Ovary (tissue), 9 donors: ENCODE data around the gene UGGT2. TPM values are rescaled to one million over a fixed set of nuclear protein-coding genes. Genes with fewer than 3 reads are reported as not detected.
"Not testable (repeated sequence)": the region's sequence is repeated elsewhere in the genome, so short reads cannot be mapped to it uniquely, and the experiment has no call there.

Source experiments
- DNase-seq, 5 donors: peaks; one replicate each; pipeline ENCODE4 v3.0.0-alpha.2; 2019 to 2020
- H3K27ac ChIP-seq, 2 donors: fragments of 200-600 bp; one replicate each; pipeline versions ENCODE4 v1.5.1 to v1.8.0; 2019 to 2022
- H3K27me3 ChIP-seq: fragments of 200-600 bp; one replicate; pipeline ENCODE4 v1.8.0; 2022
- H3K36me3 ChIP-seq: fragments of 200-600 bp; sonication (generic); one replicate; pipeline ENCODE4 v1.5.1; 2019
- H3K4me1 ChIP-seq: one replicate; pipeline ENCODE4 v1.8.1; 2013; ENCODE audit warnings: mild to moderate bottlenecking, moderate library complexity; ENCODE audit not compliant: insufficient read depth
- H3K4me3 ChIP-seq: fragments of 200-600 bp; sonication (generic); one replicate; pipeline ENCODE4 v1.5.1; 2017
- H3K9me3 ChIP-seq, 2 donors: fragments of 200-600 bp in 1 of 2; sonication (generic) in 1 of 2; one replicate each; pipeline versions ENCODE4 v1.5.1 to v1.8.1; 2013 to 2019; ENCODE audit warnings: mild to moderate bottlenecking in 1 of 2, moderate library complexity in 1 of 2
- EP300 ChIP-seq: sonication (generic); formaldehyde crosslinking; IDR thresholded peaks from one replicate; pipeline ENCODE4 v1.6.1; 2017; ENCODE audit warnings: antibody characterized with exemption
- POLR2A ChIP-seq: fragments of 450-650 bp; IDR thresholded peaks from one replicate; pipeline ENCODE4 v1.6.1; 2017; ENCODE audit warnings: antibody characterized with exemption, mild to moderate bottlenecking, moderate library complexity
- WGBS, 3 donors: extraction: QIAGEN DNeasy Blood & Tissue Kit in 1 of 3; methylation state at CpG; one replicate each; pipeline versions ENCODE4 v1.1.5 to v1.1.7; 2013 to 2017; 5-methylcytosine and 5-hydroxymethylcytosine counted together
- intact Hi-C, 4 donors: fragments of 100-400 bp; cut with DNase I; formaldehyde crosslinking; loops; one replicate each; pipeline versions ENCODE4 v1.11.0 to v1.15.1; 2022 to 2023
- polyA plus RNA-seq, 2 donors: library from polyadenylated mRNA; stranded (reverse); fragments of 200-250 nt in 1 of 2; fragments of 350-450 nt in 1 of 2; fragmentation: Illumina TruSeq in 1 of 2; extraction: RNeasy Lipid Tissue Mini Kit (QIAGEN cat#74804) in 1 of 2; gene quantifications; one replicate each; pipeline ENCODE4 v1.2.3, GENCODE V29; 2013 to 2014
- total RNA-seq, 7 donors: library from RNA; depleted of rRNA in 2 of 7; stranded (reverse); fragments of >200 nt in 2 of 7; fragmentation: NEBNext Ultra II Directional in 3 of 7; extraction: Animal tissue kit (Norgen Biotek cat#: 25700) in 3 of 7; gene quantifications; one replicate each; pipeline versions ENCODE4 v1.1.0 to v1.2.4, GENCODE V29; 2016 to 2023
- TF ChIP-seq, protein P1 (sequence below), 3 donors: fragments of 450-650 bp in 2 of 3; fragments of 200-600 bp in 1 of 3; IDR thresholded peaks; one replicate each; pipeline versions ENCODE4 v1.5.1 to v1.8.0; 2016 to 2022; ENCODE audit warnings: antibody characterized with exemption in 3 of 3, mild to moderate bottlenecking in 1 of 3
- donor health status: DM: no; HTN: no; CAD: no; lungs with moderate emphysema.
- donor health status: DM: no; HTN: no; CAD: no.
- donor health status: Bipolar disorder and iron deficiency.
- donor health status: DM: yes; HTN: yes; CAD: no.
- donor health status: DM: no; HTN: no; CAD: no.
- donor health status: DM: yes; HTN: yes; CAD: no.

Gene UGGT2
- total and polyA plus RNA-seq, 9 donors, result 7.7 to 52.6 (median 28.9) TPM

DNA sequence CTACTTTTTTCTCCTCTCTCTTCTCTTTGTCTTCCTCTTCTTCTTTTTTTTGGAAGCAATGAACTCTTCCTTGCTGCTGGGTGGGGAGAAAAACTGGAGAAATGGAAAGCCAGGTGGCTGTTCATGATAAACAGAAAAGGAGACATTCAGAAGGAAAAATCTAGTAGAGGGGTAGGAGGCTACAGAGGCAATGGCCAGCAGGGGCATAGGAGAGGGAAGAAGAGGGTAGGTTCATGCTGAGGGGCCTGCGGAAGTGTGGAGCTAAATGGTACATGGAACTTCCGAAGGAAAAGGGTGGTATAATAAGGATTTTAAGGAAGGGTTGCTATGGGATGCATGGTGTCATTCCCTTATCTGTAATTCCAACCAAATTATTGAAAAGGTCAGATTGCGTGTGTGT is 19.2 kb upstream of the UGGT2 start:
- 70 to 85% (median 75%) methylated on average over 3 of the region's 3 CpGs for WGBS, 3 donors
- Histone ChIP-seq H3K4me1 (no peaks in the 10 kb centered on the region), H3K27ac (no peak overlapping the region), H3K36me3 (no peaks in the 10 kb centered on the region), H3K4me3 (no peak overlapping the region), H3K9me3 (no peaks in the 10 kb centered on the region), H3K27me3 (no peaks in the 10 kb centered on the region)
- no peak for DNase-seq
- TF ChIP-seq EP300 (no peak), POLR2A (no peak)
- TF ChIP-seq, protein P1, sequence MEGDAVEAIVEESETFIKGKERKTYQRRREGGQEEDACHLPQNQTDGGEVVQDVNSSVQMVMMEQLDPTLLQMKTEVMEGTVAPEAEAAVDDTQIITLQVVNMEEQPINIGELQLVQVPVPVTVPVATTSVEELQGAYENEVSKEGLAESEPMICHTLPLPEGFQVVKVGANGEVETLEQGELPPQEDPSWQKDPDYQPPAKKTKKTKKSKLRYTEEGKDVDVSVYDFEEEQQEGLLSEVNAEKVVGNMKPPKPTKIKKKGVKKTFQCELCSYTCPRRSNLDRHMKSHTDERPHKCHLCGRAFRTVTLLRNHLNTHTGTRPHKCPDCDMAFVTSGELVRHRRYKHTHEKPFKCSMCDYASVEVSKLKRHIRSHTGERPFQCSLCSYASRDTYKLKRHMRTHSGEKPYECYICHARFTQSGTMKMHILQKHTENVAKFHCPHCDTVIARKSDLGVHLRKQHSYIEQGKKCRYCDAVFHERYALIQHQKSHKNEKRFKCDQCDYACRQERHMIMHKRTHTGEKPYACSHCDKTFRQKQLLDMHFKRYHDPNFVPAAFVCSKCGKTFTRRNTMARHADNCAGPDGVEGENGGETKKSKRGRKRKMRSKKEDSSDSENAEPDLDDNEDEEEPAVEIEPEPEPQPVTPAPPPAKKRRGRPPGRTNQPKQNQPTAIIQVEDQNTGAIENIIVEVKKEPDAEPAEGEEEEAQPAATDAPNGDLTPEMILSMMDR (IDR thresholded peaks at IDR 0.05), result no peak
- intact Hi-C loops, result no loop called here

DNA sequence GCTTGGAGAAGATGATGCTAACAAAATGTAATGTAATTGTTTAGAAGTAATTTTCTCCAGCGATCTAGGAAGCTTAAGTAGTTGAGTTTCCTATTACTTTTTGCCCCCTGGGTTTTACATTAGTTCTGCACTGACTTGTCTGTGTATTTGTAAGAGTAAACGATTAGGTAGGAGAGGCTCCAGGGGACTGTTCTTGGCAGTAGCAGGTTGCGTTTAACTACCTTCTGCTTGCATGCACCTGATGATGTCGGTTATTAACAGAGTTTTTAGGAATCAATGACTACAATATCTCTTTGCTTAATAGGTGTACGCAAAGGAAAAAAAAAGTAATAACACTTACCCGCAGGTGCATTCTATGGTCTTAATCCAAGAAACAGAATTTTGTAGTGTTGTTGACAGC is 18.3 kb upstream of the UGGT2 start:
- WGBS, 3 donors, result 73 to 89% (median 84%) methylated on average over 6 of the region's 6 CpGs
- Histone ChIP-seq H3K27me3 (no peaks in the 10 kb centered on the region), H3K9me3 (no peaks in the 10 kb centered on the region), H3K4me3 (no peak overlapping the region), H3K27ac (no peak overlapping the region), H3K4me1 (no peaks in the 10 kb centered on the region), H3K36me3 (no peaks in the 10 kb centered on the region)
- DNase-seq, result no peak
- TF ChIP-seq, protein P1 (IDR thresholded peaks at IDR 0.05), result no peak
- TF ChIP-seq EP300 (no peak), POLR2A (no peak)
- intact Hi-C loops, result no loop called here

DNA sequence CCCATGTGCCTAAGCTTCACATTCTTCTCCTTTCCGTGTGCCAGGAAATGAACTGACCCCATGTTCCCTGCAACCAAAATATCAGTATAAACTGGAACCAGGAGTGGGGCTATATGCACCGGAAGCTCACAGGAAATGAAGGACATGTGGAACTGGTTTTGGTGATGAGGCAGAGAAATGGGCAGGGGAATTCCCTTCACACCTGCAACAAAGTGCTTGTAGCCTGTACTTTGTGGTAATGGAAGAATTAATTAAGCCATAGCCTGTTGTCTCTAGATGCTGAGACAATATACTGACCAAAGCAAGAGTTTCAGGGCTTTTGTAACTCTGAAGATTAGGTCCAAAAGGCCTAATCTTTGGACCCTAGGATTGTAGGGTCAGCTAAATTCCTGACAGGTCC is 15.5 kb upstream of the UGGT2 start:
- no peaks in the 10 kb centered on the region for H3K9me3 ChIP-seq
- H3K4me3 ChIP-seq, result no peak overlapping the region
- intact Hi-C loops, result no loop called here
- H3K4me1 ChIP-seq, result no peaks in the 10 kb centered on the region
- H3K27me3 ChIP-seq, result no peaks in the 10 kb centered on the region
- TF ChIP-seq, protein P1 (IDR thresholded peaks at IDR 0.05), result no peak
- TF ChIP-seq EP300 (no peak), POLR2A (no peak)
- H3K36me3 ChIP-seq, result no peaks in the 10 kb centered on the region
- WGBS, 3 donors, result 61 to 65% (median 65%) methylated on average over 2 of the region's 2 CpGs
- no peak for DNase-seq
- no peak overlapping the region for H3K27ac ChIP-seq

DNA sequence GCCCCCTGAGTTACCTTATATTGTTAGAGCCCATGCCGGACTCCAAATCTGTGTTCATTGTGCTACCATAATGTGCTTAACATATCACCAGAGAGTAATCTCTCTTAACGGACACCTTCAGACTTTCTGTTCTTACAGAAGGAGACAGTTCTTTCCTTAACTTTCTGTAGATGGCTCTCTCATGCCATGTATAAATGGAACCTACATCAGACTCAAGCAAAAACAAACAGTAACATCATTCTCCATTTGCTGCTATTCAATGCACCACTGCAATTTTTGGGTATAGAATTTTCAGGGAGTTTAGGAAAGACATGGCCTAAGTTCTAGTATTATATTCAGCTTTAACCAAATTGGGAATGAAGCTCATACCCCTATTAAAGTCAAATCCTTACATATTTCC is 12.6 kb upstream of the UGGT2 start:
- WGBS, 3 donors, result 49 to 66% (median 63%) methylated on average over 2 of the region's 2 CpGs
- no peaks in the 10 kb centered on the region for H3K9me3 ChIP-seq
- intact Hi-C loops, result no loop called here
- H3K27ac ChIP-seq, result no peak overlapping the region
- H3K4me1 ChIP-seq, result no peaks in the 10 kb centered on the region
- DNase-seq, result no peak
- H3K36me3 ChIP-seq, result no peaks in the 10 kb centered on the region
- no peak for TF ChIP-seq POLR2A
- TF ChIP-seq, protein P1 (IDR thresholded peaks at IDR 0.05), result no peak
- TF ChIP-seq EP300, result no peak
- no peaks in the 10 kb centered on the region for H3K27me3 ChIP-seq
- no peak overlapping the region for H3K4me3 ChIP-seq

DNA sequence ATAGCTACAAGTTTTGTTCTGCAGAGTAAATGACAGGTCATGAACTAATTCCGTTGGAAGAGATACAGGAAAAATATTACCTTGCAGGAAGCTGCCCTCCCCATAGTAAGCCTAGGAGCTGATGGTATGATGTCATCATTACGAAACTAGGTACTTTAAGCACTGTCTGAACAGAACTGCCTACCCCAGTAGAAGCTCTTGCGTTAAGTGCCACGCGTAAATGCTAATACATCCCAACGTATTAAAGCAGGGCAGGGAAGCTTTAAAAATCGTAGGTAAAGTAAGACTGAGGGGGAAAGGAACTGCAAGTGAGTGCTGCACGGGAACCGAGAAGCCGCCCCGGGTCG is 572 bp downstream of the UGGT2 start:
- Histone ChIP-seq H3K36me3 (no peaks in the 10 kb centered on the region), H3K27me3 (no peaks in the 10 kb centered on the region), H3K4me1 (no peaks in the 10 kb centered on the region), H3K27ac (peak overlapping the region; percentile 63 to 70), H3K4me3 (peak overlapping the region; percentile 100), H3K9me3 (no peaks in the 10 kb centered on the region)
- no peak for DNase-seq
- TF ChIP-seq, protein P1 (IDR thresholded peaks at IDR 0.05), result no peak
- TF ChIP-seq POLR2A, result no peak
- no peak for TF ChIP-seq EP300
- 0 to 1% (median 1%) methylated on average over 12 of the region's 12 CpGs for WGBS, 3 donors
- intact Hi-C loops, result no loop called here

DNA sequence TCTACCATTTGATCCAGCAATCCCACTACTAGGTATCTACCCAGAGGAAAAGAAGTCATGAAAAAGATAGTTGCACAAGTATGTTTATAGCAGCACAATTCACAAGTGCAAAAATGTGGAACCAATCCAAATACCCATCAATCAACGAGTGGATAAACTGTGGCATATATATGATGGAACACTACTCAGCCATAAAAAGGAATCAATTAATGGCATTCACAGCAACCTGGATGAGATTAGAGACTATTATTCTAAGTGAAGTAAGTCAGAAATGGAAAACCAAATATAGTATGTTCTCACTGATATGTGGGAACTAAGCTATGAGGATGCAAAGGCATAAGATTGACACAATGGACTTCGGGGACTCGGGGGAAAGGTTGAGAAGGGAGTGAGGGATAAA is 1.3 kb downstream of the UGGT2 start:
- H3K4me1 ChIP-seq, H3K27ac ChIP-seq, H3K27me3 ChIP-seq, H3K9me3 ChIP-seq, intact Hi-C loops, DNase-seq, H3K4me3 ChIP-seq, H3K36me3 ChIP-seq: not testable (repeated sequence)
- WGBS, 3 donors, result 87 to 91% (median 89%) methylated on average over 3 of the region's 3 CpGs

DNA sequence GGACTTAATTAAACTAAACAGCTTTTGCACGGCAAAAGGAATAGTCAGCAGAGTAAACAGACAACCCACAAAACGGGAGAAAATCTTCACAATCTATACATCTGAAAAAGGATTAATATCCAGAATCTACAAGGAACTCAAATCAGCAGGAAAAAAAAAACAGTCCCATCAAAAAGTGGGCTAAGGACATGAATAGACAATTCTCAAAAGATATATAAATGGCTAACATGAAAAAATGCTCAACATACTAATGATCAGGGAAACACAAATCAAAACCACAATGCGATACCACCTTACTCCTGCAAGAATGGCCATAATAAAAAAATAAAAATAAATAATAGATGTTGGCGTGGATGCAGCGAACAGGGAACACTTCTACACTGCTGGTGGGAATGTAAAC is 1.7 kb downstream of the UGGT2 start:
- H3K9me3 ChIP-seq, DNase-seq, intact Hi-C loops, H3K27me3 ChIP-seq, H3K36me3 ChIP-seq, H3K27ac ChIP-seq, H3K4me3 ChIP-seq, H3K4me1 ChIP-seq: not testable (repeated sequence)
- 96 to 98% (median 97%) methylated on average over 5 of the region's 5 CpGs for WGBS, 3 donors
